Measurements from ENCODE around the gene CCDC137.

Gene CCDC137

DNA sequence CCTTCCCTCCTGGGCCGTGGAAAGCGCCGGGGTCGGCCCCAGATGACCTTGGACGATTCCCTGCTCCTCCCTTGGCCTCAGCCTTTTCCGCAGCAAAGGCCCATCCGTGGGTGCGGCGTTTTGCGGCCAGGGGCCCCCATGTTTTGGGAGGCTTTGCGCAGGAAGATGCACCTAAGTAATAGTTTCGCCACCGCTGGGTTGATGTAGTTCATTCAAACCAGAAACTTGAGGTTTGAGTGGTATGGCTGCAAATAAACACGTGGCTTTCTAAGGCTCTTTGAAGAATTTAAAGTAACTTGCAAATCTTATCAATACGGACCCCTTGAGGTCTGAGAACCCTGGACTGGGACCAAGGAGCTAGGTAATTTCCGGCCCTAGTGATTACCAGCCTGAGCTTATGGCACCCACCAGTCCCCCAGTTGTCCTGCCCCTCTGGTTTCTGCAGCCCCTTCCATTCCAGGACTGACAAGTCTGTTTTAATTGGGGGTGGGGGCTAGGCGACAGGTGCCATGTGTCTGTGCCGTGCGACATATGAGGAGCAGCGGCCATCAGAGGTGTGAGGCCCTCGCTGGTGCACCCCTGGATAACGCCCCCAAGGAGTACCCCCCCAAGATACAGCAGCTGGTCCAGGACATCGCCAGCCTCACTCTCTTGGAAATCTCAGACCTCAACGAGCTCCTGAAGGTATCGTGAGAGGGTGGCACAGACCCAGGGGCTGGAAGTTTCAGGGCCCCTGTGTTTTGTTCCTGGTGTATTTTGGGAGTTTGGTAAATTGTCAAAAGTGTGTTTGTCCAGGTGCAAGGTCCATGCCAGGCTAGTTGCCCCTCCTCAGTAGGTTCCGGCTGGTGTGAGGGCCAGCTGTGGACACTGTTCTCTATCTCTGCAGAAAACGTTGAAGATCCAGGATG is 37.5 kb downstream of the CCDC137 start:
- DNase-seq, result no peak

DNA sequence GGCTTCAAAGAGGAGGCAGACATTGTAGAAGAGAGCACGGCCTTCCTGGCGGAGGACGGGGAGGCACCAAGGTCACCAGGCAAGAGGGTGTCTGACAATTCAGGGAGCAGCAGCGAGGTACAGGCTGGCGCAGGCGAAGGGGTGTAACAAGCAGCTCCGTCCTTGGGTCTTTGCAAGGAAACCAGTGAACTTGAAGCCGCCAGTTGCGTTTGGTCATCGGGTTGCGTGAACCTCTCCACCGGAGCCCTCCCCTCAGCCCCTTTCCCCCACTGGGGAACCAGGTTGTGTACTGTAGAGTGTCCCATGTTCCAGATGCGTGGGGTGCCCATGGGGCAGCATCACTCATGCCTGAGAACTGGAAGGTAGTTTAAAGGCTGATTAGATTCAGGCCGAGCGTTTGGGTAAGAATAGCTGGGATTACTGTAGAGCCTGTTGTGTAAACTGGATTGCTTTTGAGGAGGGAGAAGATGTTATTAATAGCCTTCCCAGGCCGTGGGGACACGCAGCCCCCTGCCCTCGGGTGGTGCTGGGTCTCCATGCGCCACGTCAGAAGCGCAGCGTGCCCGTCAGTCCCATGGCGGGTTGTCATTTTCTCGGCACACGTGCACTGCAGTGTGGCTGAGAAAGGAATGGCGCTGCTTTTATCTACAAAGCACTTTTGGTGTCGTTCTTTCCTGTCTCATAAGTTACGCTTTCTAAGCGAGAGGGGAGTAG is 39.1 kb downstream of the CCDC137 start:
- DNase-seq, result no peak

DNA sequence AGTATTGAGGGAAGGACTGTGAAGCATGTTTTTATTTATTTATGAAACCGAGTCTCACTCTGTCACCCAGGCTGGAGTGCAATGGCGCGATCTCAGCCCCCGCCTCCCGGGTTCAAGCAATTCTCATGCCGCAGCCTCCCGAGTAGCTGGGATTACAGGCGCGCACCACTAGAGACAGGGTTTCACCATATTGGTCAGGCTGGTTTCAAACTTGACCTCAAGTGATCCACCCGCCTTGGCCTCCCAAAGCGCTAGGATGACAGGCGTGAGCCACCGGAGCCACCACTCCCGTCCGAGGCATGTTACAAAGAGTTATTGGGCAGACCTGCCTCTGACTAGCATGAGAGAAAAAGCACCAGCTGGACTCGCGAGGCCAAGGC is 39.7 kb downstream of the CCDC137 start:
- DNase-seq, result no peak

DNA sequence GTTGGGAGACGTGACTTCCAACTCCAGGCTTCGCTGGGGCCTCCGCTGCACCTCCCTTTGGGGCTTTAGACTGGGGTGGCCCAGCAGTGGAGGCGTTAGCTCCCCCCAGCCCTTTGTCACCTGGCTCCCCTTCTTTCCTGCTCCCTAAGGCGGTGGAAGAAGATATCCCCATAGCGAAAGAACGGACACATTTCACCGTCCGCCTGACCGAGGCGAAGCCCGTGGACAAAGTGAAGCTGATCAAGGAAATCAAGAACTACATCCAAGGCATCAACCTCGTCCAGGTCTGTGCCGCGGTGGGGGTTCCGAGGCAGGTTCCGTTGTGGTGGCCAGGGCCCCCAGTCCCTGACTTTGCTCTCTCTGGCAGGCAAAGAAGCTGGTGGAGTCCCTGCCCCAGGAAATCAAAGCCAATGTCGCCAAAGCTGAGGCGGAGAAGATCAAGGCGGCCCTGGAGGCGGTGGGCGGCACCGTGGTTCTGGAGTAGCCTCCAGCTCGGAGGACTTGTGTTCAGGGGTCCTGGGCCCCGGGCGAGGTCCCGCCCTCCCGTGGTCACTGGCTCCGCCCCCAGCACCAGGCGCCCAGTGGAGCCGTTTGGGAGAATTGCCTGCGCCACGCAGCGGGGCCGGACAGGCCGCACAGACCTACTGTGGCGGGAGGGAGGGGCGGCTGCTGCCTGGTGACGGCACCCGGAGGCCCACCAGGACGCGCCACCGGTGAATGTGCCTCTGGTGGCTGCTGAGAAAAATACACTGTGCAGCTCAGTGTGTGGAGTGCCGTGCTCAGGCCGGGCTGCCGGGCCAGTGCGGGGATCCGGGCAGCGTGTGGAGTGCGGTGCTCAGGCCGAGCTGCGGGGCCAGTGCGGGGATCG is 40.5 kb downstream of the CCDC137 start:
- no peak for DNase-seq

DNA sequence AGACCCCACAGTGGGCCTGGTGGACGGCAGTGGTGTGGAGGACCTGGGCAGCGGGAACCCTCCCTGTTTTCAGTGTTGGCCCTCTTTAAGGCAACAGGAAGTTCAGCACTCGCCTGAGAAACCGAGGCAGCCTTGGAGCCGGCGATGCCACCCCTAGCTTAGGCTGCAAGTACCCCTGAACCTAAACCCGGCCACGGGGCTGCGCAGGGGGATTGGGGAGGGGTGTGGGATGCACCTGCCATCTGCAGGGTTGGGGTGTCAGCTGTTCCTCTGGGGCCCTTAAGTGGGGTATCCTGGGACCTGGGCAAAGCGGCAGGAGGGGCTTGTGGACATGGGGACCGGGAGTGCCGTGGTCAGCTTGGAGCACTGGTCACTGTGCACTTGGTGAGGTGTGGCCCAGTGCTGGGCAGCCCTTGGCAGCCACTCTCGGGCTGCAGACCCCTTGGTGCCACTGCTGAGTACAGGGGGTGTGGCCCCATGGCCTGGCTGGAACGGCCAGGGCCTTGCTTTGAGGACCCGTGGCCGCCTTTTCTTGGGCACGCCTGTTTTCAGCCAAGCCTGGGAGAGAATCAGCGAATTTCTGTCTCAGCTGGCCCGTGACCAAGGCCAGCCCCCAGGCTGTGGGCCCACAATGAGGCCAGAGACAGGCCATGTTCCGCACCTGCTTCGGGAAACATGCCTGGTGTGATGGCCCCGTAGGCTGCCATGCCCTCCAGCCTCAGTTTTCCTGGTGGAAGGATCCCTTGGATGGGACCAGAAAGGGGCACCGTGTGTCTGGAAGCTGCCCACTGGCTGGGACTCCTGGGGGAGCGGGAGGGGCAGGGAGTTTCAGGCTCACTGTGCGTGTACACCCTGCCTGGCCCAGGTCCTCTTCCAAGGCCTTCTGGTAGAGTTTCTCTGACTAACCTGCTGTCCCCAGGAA is 41.4 kb downstream of the CCDC137 start:
- DNase-seq, result no peak

DNA sequence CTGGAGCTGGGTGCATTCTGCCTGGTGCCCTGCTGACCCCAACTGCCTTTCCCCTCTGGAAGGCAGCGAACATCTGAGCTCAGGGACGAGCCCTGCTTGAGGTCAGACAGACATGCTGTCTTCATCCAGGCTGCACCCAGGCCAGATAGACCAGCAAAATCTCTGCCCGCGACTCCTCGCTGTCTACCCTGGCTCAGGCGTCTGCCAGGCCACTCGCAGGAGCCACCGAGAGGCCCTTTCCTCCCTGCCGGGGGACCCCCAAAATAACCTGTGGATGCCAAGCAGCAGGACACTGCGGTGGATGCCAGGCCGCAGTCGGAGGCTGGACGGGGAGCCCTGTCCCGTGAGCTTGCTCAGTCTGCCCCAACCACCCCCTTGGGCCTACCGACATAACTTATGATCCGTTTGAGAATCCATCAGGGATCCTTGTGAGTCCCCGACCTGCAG is 42.2 kb downstream of the CCDC137 start:
- DNase-seq, result no peak

DNA sequence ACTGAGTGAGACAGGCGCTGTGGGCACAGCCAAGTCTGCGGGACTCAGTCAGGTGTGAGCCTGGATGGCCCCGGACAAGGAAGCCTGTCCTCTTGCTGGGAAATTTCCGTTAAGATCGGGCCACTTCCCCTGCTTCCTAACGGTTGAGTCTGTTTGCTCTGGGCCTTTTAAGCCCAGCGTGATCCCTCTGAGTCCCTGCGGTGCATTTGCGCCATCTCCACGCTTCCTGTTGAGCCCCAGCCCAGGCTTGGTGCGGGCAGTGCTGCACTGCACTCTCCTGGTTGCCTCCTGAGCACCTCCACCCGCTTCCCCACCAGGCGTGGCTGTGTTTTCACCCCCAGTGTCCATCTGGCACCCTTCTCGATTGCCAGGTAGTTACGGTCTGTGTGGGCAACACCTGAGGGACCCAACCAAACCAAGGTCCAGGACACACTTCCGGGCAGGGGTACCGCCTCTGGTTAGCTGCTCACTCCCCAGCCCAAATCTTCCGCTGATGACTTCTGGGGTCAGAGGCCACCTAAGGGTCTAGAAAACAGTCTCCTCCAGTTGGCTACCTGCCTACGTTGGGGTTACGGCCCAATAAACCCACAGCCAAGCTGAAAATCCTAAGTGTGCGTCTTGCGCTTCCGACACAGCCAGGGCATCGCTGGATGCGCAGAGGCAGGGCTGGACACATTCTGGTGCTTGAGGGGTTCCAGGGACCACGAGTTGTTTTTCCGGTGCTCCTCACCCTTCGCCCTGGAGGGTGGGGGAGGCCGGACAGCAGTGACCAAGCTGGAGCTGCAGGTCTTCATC is 44.2 kb downstream of the CCDC137 start:
- peak; percentile 18 for DNase-seq

DNA sequence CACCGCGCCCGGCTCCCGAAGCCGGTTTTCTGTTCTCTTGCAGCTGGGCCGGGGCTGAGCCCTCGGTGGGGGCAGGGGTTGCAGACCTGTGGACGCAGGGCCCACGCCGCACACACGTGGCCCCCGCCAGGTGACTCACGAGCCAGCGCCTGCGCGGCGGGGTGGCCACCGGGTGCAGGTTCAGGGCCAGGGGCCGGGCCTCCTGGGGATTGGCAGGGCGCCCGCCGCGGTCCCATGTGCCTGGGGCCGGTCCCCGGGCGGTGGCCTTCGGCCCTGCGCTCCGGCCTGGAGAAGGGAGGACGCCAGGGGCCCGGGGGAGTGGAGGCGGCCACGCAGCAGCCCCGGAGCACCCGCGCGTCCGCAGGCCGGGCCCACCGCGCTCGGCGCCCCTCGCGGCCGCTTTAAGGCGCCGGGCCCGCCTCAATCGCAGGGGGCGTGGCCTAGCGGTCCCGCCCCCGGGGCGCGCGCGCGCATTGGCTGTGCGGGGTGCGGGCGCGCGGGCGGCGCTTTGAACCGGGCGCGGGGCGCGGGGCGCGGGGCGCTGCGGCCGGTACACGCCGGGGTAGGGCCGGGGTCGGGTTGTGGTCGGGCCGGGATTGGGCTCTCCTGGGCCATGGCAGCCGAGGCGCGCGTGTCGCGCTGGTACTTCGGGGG is 45.4 kb downstream of the CCDC137 start, which contains the start of gene SLC25A10:
Gene SLC25A10, plus strand, starts transcription at position 471 of the 654 bp plus-strand sequence. Its CDS starts 143 bp downstream, at position 614.
- peak; percentile 83 for DNase-seq

DNA sequence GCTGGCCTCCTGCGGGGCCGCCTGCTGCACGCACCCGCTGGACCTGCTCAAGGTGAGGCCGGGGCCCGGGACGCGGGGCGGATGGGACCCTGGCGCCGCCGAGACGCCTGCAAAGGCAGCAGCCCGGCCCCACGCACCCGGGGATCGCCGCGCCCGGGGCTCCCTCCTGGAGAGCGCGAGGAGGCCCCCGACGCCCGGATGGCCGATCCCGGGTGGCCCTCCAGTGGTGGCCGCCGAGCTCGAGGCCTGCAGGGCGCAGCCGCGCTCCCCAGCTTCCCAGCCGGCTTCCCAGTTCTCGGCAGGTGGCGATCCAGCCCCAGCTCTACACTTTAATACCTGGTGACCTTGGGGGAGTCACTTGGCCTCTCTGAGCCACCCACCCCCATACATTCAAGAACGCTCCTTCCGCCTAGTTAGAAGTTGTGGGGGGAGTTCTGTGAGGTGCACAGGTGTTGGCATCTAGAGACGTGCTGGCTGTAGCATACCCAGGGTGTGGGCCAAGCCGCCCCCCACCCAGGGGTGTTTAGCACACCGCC is 46.0 kb downstream of the CCDC137 start:
- no peak for DNase-seq

DNA sequence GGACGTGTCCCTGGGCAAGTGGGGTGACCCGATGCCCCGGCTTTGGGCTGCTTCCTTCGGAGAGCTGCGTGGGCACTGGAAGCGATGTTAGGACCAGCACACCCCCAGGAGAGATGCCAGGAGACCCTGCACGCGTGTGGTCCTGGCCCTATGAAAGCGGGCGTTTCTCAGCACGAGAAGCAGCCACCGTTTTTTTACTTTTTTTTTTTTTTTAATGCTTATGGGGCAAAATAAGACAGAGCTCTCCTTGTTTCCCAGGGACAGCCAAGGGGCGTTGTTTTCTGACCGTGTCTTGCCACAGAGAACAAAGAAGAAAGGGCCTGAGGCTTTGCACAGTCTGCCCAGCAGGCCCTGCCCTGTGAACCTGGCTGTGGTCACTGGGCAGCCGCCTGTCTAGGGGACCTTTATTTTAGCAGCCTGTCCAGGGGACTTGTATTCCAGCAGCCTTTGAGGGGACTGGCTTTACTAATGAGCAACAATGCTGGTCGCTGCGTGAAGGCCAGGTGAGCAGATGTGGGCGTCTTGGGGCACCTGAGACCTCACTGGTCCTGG is 46.5 kb downstream of the CCDC137 start:
- no peak for DNase-seq

DNA sequence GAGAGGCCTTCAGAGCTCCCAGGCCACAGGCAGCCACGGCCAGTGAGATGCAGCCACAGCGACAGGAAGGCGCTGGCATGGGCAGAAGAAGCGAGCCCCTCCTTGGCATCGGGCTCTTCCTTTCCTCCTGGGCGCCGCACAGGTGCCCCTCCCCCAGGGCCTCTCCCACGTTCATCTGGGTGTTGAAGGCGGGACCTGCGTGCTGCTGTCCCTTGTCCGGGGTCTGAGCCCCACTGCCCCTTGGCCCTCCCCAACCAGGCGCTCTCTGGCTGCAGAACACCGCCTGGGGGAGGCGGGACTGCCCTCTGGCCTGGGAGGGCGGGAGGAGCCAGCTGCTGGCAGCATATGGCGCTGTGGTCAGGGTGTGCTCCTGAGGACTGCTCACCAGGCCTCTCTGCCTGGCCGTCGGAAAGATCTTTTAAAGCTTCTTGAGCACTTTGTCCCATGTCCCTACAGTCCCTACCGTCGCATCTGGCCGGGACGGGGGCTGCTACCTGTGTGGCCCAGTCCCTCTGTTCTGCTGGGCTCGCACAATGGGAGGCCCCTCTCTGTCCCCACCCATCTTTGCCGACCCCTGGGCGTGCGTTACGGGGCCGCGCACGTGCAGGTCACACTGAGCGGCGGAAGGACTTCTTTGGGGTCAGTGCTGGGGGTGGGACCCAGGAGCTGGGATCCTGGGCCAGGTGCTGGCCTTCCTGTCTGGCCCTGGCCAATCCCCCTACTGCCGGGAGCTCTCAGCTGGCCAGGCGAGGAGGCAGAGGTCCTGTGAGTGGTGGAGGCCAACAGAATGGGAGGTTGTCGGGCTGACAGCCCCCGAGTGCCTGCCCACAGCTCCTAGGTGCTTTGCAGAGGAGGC is 47.2 kb downstream of the CCDC137 start:
- DNase-seq, result no peak

DNA sequence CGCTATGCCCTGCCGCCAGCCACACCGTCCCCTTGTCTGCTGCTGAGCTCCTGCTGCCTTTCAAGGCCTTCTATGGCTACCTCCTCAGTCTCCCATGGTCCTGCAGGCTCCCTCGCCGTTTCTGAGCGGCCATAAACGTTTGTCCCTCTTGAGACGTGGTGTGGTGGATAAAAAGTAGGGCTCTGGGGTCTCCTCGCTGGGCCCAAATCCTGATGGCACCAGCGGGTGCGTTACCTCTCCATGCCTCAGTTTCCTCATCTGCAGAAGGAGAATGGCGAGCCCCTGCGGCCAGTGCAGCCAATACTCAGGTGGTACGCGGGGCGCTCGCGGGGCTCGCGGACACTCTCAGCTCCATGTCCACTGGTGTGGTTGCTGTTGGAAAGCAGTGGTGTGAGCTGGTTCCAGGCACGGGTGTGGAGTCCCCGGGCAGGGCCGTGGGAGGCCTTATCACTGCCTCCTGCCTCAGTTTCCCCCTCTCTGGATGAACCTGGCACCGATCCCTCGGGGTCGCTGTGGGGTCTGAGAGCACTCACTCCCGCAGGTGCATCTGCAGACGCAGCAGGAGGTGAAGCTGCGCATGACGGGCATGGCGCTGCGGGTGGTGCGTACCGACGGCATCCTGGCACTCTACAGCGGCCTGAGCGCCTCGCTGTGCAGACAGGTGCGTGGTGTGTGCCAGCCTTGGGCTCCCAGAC is 48.0 kb downstream of the CCDC137 start:
- no peak for DNase-seq

DNA sequence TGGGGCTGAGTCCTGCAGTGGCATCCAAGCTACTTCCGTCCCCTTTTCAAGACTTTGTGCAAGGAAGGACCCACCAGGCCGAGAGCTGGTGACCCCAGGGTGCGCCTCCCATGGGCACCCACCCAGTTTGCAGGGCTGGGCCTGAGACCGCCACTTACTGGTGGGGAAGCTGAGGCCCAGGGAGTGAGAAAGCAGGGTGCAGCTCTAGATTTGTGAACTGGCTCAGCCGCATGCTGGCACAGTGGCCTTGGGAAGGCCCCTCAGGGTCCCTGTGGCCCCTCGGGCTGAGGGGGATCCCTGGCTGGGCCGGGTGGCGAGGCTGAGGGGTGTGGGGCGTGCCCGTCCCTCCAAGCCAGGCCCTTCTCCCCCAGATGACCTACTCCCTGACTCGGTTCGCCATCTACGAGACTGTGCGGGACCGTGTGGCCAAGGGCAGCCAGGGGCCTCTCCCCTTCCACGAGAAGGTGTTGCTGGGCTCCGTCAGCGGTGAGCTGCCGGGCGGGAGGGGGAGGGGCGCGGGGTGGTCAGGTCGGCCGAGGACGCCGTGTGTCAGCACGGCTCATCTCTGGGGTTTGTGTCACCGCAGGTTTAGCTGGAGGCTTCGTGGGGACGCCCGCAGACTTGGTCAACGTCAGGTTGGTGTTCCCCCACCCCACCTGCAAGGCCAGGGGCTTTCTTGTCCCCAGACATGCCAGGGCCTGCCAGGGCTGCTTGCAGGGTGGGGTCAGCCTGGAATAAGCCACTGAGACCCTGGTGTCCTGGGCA is 48.8 kb downstream of the CCDC137 start:
- DNase-seq, result no peak

DNA sequence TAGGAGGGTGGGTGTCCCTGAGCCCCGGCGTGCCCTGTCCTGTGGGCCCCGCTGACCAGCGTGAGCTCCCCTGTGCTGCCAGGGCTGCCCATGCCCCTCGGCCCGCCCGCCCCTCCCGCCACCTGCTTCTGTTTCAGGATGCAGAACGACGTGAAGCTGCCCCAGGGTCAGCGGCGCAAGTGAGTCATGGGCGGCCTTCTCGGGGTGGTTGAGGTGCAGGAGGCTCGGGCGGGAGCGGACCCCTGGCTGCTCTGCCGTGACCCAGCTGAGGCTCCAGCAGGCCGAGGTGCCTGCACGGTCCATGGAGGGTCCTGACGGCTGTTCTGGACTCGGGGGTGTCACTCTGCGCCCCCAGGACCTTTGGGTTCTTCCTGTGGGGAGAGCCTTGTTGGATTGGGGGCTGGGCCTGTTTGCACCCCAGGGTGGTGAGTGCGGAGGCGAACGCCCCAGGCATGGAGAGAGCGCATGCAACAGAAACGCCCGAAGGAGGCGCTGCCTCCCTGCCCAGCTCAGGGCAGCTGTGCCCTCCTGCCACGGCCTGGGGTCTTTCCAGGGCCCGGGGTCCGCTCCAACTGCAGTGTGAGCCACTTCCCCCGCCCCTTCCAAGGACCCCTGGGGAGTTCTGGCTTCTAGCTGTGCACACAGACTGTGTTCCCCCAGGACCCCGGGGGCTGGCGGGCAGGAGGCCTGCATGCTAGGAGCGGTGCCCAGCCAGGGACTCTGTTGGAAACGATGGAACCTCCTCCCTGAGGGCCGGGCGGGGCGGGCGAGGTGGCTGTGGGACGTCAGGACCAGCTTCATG is 49.5 kb downstream of the CCDC137 start:
- no peak for DNase-seq

DNA sequence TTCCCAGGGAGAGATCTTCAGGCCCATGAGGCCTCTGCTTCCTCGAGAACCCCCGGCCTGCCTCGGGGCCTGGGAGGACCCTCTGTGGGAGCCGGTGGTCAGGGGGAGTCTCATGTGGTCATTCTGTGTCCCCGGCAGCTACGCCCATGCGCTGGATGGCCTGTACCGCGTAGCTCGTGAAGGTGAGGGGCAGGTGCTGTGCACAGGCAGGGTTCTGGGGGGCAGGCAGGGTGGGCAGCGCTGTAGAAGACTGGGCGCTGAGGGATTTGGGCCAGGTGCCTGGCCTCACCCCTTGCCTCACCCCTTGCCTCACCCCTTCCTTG is 50.1 kb downstream of the CCDC137 start:
- DNase-seq, result no peak

DNA sequence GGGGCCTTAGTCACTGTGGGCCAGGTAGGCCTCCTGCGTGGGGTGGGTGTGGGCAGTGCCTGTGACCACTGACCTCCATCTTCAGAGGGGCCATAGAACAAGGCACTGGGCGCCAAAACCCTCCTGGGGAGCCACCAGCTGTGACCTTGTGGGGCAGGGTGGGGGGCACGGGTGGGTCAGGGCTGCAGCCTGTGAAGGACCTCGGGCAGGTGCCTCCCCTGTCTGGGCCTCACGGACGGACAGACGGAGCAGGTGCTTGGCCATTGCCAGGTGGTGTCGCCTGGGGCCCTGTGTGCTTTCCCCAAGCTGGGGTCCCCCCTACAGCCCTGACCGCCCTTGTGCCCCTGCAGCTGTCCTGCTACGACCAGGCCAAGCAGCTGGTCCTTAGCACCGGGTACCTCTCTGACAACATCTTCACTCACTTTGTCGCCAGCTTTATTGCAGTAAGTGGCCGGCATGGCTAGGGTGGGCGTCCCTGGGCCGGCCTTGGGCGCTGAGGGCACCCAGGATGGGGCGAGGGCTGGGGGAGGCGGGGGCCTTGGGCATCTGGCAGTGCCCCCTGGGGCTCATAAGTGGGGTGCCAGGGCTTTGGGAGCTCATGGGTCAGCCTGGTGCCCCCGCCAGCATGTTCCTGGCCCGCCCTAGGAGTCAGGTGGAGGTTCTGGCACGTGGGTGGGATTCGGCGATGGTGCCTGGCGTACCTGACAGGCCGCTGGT is 50.7 kb downstream of the CCDC137 start:
- no peak for DNase-seq

All from stimulated activated CD4-positive, alpha-beta T cell treated with anti-CD3 and anti-CD28 coated beads, Interleukin-4, amount 100 ng/mL, for 24 hours (primary cell).